ENCODE measurements around the gene PLCD1.

DNA sequence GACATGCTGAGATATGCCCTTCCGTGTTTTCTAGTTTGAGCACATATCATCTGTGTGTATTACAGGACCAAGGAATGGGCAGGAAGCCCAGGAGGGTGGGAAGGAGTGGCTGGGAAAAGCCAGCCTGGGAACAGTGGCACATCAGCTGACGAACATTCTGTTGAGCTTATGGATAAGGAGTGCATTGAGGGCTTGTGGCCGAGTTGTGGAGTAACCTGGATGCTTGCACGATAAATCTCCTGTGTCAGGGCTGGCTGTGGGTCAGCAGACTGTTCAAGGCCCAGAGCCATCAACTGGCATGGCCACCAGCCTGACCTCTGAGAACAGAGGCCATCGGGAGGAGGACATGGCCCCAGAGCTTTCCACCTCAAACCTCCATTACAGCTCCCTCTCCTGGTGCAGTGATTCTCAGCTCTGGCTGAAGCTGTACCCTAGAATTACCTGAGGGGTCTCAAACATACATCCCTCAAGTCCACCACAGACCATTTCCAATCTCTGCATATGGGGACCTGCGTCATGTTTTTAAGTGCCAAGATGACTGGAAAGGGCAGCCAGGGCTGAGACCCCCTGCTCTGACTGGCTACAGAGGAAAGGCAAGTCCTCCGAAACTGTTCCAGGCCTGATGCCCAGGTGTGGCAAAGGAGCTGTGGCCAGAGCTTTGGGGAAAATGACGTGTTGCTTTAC, 43.7 kb downstream of the PLCD1 start:
- TF ChIP-seq, protein P1, sequence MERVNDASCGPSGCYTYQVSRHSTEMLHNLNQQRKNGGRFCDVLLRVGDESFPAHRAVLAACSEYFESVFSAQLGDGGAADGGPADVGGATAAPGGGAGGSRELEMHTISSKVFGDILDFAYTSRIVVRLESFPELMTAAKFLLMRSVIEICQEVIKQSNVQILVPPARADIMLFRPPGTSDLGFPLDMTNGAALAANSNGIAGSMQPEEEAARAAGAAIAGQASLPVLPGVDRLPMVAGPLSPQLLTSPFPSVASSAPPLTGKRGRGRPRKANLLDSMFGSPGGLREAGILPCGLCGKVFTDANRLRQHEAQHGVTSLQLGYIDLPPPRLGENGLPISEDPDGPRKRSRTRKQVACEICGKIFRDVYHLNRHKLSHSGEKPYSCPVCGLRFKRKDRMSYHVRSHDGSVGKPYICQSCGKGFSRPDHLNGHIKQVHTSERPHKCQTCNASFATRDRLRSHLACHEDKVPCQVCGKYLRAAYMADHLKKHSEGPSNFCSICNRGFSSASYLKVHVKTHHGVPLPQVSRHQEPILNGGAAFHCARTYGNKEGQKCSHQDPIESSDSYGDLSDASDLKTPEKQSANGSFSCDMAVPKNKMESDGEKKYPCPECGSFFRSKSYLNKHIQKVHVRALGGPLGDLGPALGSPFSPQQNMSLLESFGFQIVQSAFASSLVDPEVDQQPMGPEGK (CRISPR knock-in tag; IDR thresholded peaks at IDR 0.05; ENCODE audit: borderline replicate concordance), result no peak
- TF ChIP-seq ZFP30 (CRISPR knock-in tag; IDR thresholded peaks at IDR 0.05), result no peak
- TF ChIP-seq GLIS3 (CRISPR knock-in tag; IDR thresholded peaks at IDR 0.05), result no peak
- no peak for TF ChIP-seq ZFP3 (CRISPR knock-in tag; IDR thresholded peaks at IDR 0.05)
- TF ChIP-seq ZNF565 (CRISPR knock-in tag; conservative IDR thresholded peaks at IDR 0.05; ENCODE audit: low read depth), result no peak
- TF ChIP-seq ARNTL (CRISPR knock-in tag; IDR thresholded peaks at IDR 0.05; ENCODE audit: borderline replicate concordance, low read depth), result no peak
- TF ChIP-seq, protein P2, sequence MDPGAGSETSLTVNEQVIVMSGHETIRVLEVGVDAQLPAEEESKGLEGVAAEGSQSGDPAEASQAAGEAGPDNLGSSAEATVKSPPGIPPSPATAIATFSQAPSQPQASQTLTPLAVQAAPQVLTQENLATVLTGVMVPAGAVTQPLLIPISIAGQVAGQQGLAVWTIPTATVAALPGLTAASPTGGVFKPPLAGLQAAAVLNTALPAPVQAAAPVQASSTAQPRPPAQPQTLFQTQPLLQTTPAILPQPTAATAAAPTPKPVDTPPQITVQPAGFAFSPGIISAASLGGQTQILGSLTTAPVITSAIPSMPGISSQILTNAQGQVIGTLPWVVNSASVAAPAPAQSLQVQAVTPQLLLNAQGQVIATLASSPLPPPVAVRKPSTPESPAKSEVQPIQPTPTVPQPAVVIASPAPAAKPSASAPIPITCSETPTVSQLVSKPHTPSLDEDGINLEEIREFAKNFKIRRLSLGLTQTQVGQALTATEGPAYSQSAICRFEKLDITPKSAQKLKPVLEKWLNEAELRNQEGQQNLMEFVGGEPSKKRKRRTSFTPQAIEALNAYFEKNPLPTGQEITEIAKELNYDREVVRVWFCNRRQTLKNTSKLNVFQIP (CRISPR knock-in tag; IDR thresholded peaks at IDR 0.05; ENCODE audit: borderline replicate concordance, low read depth), result no peak
- no peak for TF ChIP-seq ZNF8 (CRISPR knock-in tag; IDR thresholded peaks at IDR 0.05)
- no peak for TF ChIP-seq BACH2 (CRISPR knock-in tag; IDR thresholded peaks at IDR 0.05; ENCODE audit: borderline replicate concordance)
- no peak for TF ChIP-seq PPARA (CRISPR knock-in tag; IDR thresholded peaks at IDR 0.05; ENCODE audit: borderline replicate concordance)
- TF ChIP-seq RARB (CRISPR knock-in tag; IDR thresholded peaks at IDR 0.05), result no peak

Measured in SK-N-SH treated with all-trans-retinoic acid at 6 μM for 48 hours (cell line).